Tibial nerve (tissue), 3 donors: ENCODE results near the gene ZGLP1.

Source experiments
- POLR2A ChIP-seq, 2 donors: fragments of 450-650 bp; IDR thresholded peaks; one replicate each; pipeline ENCODE4 v1.6.1; 2017; ENCODE audit warnings: antibody characterized with exemption in 2 of 2, mild to moderate bottlenecking in 2 of 2, moderate library complexity in 2 of 2
- TF ChIP-seq, protein P1 (sequence below), 5 experiments: fragments of 200-600 bp in 3 of 5; fragments of 450-650 bp in 2 of 5; sonication (generic) in 3 of 5; IDR thresholded peaks; one replicate each; pipeline ENCODE4 v1.5.1; 2016 to 2019; ENCODE audit warnings: antibody characterized with exemption in 5 of 5, mild to moderate bottlenecking in 3 of 5, moderate library complexity in 2 of 5

DNA sequence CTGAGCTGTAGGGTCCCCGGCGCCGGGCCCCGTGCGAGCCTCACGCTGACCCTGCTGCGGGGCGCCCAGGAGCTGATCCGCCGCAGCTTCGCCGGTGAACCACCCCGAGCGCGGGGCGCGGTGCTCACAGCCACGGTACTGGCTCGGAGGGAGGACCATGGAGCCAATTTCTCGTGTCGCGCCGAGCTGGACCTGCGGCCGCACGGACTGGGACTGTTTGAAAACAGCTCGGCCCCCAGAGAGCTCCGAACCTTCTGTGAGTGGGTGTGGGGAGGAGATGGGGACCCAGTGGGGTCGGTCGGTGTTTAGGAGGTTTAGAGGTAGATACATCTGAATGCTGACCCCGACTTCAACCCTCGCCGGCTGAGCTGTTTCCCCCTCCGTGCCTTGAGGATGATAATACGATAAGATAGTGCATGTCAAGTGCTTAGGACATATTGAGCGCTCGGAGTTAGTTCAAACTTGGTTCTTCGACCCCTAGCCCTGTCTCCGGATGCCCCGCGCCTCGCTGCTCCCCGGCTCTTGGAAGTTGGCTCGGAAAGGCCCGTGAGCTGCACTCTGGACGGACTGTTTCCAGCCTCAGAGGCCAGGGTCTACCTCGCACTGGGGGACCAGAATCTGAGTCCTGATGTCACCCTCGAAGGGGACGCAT is 17.9 kb downstream of the ZGLP1 start:
- TF ChIP-seq, protein P1, sequence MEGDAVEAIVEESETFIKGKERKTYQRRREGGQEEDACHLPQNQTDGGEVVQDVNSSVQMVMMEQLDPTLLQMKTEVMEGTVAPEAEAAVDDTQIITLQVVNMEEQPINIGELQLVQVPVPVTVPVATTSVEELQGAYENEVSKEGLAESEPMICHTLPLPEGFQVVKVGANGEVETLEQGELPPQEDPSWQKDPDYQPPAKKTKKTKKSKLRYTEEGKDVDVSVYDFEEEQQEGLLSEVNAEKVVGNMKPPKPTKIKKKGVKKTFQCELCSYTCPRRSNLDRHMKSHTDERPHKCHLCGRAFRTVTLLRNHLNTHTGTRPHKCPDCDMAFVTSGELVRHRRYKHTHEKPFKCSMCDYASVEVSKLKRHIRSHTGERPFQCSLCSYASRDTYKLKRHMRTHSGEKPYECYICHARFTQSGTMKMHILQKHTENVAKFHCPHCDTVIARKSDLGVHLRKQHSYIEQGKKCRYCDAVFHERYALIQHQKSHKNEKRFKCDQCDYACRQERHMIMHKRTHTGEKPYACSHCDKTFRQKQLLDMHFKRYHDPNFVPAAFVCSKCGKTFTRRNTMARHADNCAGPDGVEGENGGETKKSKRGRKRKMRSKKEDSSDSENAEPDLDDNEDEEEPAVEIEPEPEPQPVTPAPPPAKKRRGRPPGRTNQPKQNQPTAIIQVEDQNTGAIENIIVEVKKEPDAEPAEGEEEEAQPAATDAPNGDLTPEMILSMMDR (IDR thresholded peaks at IDR 0.05) = no peak
- no peak for TF ChIP-seq POLR2A (IDR thresholded peaks at IDR 0.05)
